Stimulated activated CD4-positive, alpha-beta T cell treated with anti-CD3 and anti-CD28 coated beads, Interleukin-1b, Interleukin-23, amount 100 ng/mL, for 24 hours (primary cell): ENCODE results near the gene TCF15.
"Not testable (repeated sequence)": the region's sequence is repeated elsewhere in the genome, so short reads cannot be mapped to it uniquely, and the experiment has no call there.

Experiments used
- DNase-seq, 4 experiments: peaks; one replicate each; pipeline ENCODE4 v3.0.0-alpha.2; 2020; ENCODE audit warnings: low read depth in 4 of 4, low spot score in 1 of 4

TCF15 gene

DNA sequence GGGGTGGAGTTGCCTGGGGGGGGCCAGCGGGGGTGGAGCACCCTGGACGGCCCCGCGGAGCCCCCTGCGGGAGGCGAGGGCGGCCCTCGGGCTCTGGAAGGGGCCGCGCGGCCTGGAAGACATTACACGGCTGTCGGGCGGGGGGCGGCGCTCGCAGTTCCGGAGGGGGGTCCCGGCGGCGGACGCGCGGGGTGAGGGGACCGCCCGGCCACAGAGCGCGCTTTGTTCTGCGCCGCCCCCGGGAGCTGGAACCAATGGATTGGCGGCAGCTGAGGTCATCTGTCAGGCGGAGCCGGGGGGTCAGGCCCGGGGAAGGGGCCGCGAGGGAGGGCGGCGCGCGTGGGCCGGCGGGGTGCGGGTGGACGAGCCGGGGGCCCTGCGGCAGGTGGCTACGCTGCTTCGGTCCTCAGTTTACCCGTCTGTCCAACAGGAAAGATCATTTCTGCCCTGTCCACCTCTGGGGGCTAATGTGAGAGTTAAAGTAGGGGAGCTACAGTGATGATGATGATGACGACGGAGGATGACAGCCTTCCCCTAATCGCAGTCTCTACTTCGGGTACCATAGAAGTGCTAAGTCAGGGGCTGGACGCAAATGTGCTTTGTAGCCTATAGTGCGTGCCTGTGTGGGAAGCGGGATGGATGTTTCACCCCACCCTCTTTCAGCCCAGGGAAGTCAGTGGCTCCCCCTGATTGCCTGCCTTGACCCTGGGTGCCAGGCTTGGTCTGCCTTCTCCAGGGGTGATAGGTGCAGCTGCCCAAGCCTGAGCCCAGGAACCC lies 32.5 kb upstream of the TCF15 start:
- DNase-seq = no peak

DNA sequence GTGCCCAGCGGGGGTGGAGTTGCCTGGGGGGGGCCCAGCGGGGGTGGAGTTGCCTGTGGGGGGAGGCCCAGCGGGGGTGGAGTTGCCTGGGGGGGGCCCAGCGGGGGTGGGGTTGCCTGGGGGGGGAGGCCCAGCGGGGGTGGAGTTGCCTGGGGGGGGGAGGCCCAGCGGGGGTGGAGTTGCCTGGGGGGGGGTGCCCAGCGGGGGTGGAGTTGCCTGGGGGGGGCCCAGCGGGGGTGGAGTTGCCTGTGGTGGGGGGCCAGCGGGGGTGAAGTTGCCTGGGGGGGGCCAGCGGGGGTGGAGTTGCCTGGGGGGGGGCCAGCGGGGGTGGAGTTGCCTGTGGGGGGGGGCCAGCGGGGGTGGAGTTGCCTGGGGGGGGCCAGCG lies 31.9 kb upstream of the TCF15 start:
- DNase-seq = not testable (repeated sequence)

DNA sequence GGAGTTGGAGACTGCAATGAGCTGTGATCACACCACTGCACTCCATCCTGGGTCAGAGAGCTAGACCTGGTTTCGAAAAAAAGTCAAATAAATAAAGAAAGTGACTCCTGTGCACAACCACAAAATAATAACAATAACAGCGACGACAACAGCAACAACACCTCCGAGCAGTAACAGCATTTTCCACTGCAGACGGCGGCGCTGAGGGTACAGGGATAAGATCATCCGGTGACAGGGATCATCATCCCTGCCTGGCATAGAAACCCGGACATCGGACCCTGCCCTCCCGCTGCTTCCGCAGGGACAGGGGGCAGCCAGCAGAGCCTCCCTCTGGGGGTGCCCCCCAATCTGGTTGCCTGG lies 31.4 kb upstream of the TCF15 start:
- no peak for DNase-seq

DNA sequence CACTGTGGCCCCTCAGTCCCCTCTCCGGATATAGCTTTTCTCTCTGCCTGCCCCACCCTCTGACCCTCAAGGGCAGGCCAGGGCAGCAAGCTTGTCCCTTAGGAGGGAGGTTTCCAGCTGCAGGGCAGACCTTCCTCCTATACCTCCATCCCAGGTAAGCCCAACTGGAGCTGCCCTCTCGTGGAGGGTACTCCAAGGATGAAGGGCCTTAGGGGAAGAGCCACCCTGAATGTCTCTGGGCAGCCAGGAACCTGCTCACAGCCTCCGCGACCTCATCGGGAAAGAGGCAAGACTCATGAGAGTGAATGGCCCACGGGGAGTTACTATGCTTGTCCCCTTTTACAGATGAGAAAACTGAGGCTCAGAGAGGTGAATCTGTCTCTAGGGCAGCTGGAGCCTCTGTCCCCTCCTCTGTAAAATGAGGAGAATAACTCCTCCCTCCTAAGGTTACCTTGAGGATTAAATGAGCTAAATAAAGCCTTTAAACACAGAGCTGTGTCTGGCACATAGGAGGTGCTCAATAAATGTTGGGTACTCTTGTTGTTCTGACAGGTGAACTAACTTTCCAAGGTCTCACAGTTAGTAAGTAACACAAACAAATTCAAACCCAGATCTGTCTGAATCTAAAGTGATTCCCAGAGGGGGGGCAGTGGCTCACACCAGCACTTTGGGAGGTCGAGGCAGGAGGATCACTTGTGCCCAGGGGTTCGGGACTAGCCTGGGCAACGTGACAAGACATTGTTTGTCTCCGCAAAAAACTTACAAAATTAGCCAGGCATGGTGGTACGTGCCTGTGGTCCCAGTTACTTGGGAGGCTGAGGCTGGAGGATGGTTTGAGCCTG lies 30.8 kb upstream of the TCF15 start:
- DNase-seq = no peak

DNA sequence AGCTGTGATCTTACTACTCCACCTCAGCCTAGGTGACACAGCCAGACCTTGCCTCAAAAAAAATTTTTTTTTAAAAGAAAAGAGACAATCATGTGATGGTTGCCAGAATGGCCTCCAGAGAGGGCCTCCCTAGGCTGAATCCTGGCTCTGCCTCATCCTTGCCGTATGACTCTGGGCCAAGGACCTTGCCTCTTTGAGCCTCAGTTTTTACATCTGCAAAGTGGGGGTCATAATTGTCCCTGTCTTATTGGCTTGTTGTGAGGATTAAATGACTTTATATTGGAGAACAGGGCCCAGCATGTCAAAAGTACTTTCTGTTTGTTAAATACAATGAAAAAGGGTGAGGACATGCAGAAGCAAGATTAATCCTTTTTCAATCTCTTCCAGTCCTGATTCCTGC lies 28.5 kb upstream of the TCF15 start:
- no peak for DNase-seq

DNA sequence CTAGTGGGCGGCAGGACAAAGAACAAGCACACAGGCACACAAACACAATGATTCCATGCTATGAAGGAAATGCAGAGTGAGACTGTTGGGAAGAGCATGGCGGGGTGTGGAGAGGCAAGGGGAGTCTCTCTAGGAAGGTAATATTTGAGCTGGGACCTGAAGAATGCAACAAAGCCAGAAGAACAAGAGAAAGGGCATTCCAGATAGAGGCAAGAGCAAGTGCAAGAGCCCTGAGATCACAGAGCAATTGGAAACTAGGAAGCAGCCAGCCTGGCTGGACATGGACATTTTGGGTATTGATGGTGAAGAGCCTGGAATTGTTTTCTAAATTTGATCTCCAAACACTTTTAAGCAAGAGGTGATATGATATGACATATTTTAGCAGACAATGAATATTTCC lies 27.4 kb upstream of the TCF15 start:
- no peak for DNase-seq

DNA sequence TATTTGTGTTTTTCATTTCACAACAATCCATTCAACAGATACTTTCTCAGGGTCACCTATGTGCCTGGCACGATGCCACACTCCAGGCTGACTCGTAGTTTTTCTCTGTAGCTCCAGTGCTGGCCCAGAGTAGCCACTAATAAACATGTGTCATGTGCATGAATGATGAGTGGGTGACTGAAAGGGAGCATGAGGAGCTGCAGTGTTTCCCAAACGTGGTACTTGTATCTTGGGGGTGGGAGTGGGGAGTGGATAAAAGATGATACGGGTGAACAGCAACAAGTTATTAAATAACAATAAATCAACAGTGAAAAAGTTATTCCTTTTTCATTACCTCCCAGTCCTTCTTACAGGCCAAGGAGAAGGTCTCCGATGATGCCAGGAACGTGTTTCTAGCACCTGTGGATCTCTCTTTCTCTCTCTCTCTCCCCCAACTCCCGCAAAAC lies 25.8 kb upstream of the TCF15 start:
- no peak for DNase-seq

DNA sequence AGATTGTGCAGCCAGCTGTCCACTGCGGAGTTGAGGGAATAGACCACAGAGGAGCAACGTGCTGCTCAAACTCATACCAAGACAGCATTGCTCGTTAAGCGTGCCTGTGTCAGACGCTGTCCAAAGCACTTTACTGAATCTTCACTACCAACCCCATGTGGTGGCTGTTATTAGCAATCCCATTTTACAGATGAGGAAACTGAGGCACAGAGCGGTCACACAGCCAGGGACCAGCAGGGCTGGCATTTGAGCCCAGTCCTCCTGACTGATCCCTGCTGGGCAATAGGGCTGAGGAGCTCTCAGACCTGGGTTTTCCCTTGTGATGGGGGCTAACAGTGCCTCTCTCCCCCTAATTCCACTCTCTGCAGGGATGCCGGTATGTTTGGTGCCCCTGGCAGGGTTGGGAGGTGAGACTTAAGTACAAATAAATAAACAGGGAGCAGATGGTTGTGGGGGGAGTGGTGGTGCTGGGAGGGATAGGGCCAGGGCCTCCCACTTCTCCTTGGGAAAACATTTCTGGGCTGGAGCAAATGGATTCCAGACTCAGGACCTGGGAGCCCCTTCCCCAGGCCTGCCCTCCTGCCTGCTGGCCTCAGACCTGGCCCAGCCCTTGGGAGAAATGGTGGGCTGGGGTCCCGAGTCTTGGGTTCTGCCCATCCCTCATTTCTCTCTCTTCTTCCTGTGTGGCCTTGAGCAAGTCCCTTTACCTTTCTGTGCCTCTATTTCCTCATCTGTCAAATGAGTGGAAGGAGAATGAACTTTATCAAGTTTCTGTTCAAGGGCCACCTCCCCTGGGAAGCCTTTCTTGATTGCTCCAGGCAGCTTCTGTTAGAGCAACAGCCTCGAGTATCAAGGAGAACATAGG lies 25.2 kb upstream of the TCF15 start:
- no peak for DNase-seq

DNA sequence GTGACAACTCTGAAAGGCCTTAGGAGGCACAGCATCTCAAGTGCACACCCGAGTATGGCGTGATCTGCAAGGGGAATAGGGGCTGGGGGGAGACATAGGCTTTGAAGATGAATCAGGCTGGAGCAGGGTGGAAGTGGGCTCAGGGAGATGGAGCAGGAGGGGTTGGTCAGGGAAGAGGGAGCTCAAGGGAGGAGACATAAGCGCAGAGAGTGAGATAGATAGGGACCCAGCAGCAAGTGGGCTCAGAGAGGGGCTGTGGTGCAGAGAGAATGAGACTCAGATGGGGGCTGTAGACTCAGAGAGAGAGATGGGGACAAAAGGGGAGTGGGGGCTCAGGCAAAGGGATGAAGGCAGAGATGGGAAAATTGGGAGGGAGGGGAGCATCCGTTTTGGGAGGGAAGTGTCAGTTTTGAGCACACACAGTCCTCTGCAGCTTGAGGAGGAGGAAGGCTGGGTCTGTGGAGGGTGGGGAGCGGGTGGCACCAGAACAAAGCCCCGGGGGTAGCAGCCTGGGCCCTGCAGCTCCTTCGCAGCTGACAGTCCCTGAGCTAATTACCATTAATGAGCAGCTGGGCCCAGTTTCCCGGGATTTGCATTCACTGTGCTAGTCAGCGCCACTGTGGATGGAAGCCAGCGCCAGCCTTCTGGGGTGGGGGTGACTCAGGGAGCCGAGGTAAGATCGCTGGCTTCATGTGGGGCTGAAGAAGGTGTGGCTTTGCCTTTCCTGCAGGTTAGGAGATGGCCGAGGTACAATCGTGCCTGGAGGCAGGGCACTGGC lies 24.2 kb upstream of the TCF15 start:
- no peak for DNase-seq

DNA sequence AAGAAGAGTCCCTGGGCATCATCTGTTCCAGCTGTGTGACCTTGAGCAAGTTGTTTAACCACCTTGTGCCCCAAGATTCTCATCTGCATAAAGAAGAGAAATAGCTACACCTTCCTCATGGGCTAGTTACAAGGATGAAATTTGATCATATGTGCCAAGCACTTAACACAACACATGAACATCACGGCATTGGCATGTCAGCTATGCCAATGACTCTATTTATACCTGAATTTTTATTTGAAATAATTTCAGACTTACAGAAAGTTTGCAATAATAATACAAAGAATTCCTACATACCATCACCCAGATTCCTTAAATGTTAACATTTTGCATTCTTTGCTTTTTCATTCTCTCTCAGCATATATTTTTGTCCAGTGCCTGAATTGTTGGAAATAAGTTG lies 21.0 kb upstream of the TCF15 start:
- DNase-seq = no peak

DNA sequence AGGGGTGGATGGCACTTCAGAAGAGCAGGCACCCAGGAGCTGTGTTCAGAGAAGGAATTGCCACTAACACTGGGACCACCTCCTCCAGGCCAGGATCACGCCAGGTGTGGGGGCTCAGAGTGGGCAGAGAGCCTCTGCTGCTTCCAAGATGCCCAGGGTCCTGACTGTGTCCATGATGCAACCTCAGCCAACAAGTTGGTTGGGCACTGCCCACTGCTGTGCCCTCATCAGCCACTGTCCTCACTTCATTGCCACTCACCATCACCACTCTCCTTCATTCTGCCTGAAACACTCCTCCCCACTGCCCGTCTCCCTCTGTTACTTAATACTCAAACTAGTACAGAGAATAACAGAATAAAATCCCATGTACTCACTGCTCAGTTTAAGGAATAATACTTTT lies 16.5 kb upstream of the TCF15 start:
- DNase-seq = no peak

DNA sequence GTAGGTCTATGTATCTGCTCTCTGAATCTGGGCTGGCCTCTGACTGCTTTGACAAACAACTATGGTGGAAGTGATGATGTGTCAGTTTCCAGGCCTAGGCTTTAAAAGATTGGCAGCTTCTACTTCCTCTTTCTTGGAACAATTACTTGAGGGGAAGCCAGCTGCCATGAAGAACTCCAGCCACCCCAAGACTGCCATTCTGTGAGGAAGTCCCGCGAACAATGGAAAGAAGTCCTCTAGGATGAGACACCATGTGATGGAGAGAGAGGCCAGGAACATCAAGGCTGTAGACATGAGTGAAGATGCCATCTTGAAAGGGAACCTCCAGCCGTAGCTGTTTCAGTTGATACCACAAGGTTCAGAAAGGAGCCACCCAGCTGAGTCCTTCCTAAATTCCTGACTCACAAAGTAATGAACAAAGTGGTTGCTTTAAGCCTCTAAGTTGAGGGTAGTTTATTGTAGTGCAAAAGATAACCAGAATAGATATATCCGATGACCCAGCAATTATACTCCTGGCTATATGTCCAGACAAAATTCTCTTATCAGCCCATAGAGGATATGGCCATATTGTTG lies 15.3 kb upstream of the TCF15 start:
- no peak for DNase-seq

DNA sequence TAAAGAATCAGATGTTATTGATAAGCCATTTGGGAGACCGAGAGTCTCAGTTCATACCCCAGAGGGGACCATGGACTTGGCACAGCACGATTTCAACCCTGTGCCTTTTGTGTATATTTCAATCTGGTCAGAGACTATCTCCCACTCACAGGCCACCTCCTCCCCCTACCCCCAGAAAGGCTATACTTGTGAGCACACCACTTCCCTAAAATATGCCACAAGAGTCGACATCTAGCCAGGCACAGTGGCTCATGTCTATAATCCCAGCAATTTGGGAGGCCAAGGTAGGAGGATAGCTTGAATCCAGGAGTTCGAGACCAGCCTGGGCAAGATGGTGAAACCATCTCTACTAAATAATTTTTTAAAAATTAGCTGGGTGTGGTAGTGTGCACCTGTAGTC lies 13.6 kb upstream of the TCF15 start:
- no peak for DNase-seq

DNA sequence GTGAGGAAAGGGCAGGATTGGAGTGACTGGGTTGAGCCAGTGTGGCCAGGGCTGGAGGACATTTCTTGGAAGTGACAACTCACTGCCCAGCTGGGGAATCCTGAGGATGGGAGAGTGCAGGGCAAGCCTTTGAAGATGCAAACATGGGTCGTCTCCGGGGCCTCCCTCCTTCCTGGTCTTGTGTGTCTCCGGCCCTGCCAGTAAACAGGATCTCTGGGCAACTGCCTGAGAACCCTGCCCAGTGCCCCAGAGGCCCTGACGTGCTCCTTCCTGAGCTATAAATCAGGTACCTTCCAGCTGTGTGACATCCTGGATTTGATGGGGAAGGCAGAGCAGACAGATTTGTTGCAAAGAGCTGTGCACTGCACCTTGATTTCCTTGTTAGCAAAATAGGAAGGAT lies 12.9 kb upstream of the TCF15 start:
- DNase-seq = no peak

DNA sequence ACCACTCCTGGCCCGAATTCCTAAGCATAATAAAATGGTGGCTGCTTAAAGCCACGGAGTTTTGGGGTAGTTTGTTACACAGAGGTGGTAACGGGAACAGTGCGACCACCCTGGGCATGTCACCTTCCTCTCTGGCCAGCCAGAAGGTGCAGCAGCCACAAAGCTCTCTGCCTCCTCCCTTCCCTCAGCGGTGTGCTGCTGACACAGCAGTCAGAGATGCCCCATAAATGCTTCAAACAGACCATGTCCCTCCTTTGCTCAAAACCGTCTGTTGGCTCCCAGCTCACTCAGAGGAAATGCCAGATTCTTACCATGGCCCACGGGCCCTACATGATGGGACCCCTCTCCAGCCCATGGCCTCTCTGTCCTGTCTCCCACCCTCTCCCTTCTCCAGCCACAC lies 12.1 kb upstream of the TCF15 start:
- DNase-seq = no peak

DNA sequence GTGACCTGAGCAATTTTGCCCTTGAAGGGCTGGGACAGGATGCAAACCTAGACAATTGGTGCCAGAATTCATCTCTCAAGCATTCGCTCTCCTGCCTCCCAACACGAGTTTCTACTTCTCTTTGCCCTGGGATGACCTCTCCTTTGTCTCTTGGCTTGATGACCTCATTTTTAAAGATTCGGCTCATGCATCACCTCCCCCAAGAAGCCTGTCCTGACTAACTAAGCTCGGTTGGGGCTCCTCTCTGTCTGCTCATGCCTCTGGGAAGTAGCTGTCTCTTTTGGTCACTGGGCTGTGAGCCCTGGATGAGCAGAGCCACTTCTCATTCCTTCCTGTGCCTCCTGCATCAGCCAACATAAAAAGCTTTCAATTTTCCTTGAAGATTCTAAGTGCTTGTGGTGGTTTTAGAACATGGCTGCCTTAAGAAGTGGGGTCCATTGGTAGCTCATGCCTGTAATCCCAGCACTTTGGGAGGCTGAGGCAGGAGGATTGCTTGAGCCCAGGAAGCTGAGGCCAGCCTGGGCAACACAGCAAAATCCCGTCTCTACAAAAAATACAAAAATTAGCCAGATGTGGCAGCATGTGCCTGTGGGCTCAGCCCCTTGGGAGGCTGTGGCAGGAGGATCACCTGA lies 11.1 kb upstream of the TCF15 start:
- no peak for DNase-seq

DNA sequence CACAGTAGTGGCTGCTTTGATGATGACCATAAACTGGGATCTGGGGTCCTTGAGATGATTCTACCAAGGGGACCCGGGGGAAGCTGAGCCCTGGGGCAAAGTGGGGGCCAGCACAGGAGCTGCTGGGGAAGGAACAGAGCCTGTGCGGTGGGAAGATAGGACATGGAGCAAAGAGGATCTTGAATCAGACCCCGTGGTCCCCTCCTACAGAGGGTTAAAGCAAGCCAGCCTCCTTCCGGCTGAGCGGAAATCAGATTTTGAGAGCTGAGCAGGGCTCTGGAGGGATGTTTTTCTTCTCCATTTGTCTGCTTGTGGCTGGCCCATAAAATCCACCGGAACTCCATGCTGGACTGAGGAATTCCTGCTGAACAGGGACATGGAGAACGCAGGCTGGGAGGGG lies 10.1 kb upstream of the TCF15 start:
- DNase-seq = no peak

DNA sequence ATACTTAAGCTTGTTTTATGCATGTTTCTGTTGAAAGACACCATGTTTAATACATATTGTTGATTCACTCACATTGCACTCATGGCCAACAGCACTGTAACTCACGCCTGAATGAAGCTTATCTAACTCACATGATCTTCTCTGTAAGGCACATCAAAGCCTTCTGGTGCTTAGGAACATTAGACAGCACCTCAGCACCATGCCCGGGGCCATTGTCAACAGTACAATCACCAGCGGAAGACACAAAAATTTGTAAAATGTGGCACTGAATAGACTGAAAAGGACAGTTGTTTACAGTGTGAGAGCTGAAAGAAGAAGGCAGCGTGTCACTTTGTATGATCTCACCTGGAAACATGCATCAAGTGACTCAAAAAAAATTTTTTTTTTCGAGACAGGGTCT lies 8.9 kb upstream of the TCF15 start:
- DNase-seq = no peak

DNA sequence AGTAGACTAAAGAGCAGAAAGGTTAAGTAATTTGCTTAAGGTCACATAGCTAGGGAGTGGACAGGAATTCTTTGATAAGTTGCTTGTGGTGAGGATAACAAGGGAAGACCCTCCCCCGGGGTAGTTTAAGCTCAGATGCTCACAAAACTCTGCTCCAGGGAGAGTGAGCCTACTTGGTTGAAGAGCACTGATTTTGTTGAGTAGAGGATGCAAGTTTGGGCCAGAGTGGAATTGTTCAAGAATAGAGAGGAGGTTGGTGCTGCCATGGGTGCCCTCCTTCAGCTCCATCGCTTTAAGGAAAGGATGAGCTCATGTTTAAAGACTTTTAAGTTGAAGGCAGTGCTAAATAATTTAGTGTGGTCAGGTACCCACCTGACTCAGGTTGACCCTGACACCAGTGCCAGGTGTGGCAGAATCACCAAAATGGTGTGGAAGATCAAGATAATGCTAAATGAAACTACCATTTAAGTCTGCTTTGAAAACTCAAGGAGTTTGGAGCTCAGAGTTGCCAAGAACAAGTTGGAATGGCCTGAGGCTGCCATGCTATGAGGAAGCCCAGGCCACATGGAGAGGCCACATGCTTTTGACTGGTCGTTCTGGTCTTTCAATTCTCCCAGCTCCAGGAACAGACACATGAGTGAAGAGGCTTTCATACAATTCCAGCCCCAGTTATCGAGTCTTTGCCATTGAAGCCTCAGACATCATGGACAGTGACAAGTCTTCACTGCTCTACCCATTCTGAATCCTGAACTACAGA lies 8.0 kb upstream of the TCF15 start:
- DNase-seq = no peak
